CD4-positive, CD25-positive, alpha-beta regulatory T cell (primary cell): Measurements from ENCODE around the gene NEK5. TPM values are rescaled to one million over a fixed set of nuclear protein-coding genes. Genes with fewer than 3 reads are reported as not detected.
"Not testable (repeated sequence)": the region's sequence is repeated elsewhere in the genome, so short reads cannot be mapped to it uniquely, and the experiment has no call there.

Experiments
- ATAC-seq, 2 donors: fragments of 150-1000 bp; cut with Tn5 transposase; one replicate each; pipeline ENCODE4 v1.10.0; 2021; ENCODE audit warnings: low read depth in 2 of 2, moderate number of reproducible peaks in 2 of 2, moderate library complexity in 1 of 2
- DNase-seq, 3 donors: peaks; one replicate each; pipeline versions ENCODE4 v3.0.0 to v3.0.0-alpha.2; 2012 to 2022; ENCODE audit warnings: mixed read lengths in 1 of 3
- H3K27ac ChIP-seq: one replicate; pipeline ENCODE4 v1.7.0; 2013; ENCODE audit warnings: mild to moderate bottlenecking, low read length; ENCODE audit not compliant: insufficient read depth, poor library complexity, severe bottlenecking
- H3K27me3 ChIP-seq: one replicate; pipeline ENCODE4 v1.7.0; 2013; ENCODE audit warnings: low read length; ENCODE audit not compliant: control insufficient read depth, insufficient read depth
- H3K36me3 ChIP-seq: one replicate; pipeline ENCODE4 v1.7.0; 2013; ENCODE audit warnings: mild to moderate bottlenecking, low read length, moderate library complexity; ENCODE audit not compliant: control insufficient read depth, insufficient read depth
- H3K4me1 ChIP-seq: 2 replicates; pipeline ENCODE4 v1.7.0; 2013; ENCODE audit warnings: mild to moderate bottlenecking, low read length; ENCODE audit not compliant: insufficient read depth, control insufficient read depth, poor library complexity, severe bottlenecking
- H3K4me3 ChIP-seq: one replicate; pipeline ENCODE4 v1.7.0; 2013; ENCODE audit warnings: low read depth, mild to moderate bottlenecking, low read length, moderate library complexity
- H3K9me3 ChIP-seq, 2 experiments: 1 replicate in 1 of 2; 2 replicates in 1 of 2; pipeline ENCODE4 v1.7.0; 2013; ENCODE audit warnings: low read length in 2 of 2, mild to moderate bottlenecking in 1 of 2, moderate library complexity in 1 of 2; ENCODE audit not compliant: control insufficient read depth in 2 of 2
- H3K27ac Mint-ChIP-seq, 3 donors: one replicate each; pipeline ENCODE4 v1.8.0; 2020 to 2022; ENCODE audit warnings: mild to moderate bottlenecking in 3 of 3, mixed read lengths in 3 of 3, moderate library complexity in 2 of 3
- H3K27me3 Mint-ChIP-seq: one replicate; pipeline ENCODE4 v1.8.0; 2022; ENCODE audit warnings: mild to moderate bottlenecking, mixed read lengths
- H3K36me3 Mint-ChIP-seq: one replicate; pipeline ENCODE4 v1.8.0; 2020; ENCODE audit warnings: mixed read lengths
- H3K4me1 Mint-ChIP-seq, 4 donors: one replicate each; pipeline ENCODE4 v1.8.0; 2020 to 2022; ENCODE audit warnings: mixed read lengths in 4 of 4, mild to moderate bottlenecking in 1 of 4
- H3K4me3 Mint-ChIP-seq, 4 donors: one replicate each; pipeline ENCODE4 v1.8.0; 2020 to 2022; ENCODE audit warnings: mild to moderate bottlenecking in 4 of 4, mixed read lengths in 4 of 4, moderate library complexity in 3 of 4
- H3K9me3 Mint-ChIP-seq, 7 donors: one replicate each; pipeline ENCODE4 v1.8.0; 2020 to 2022; ENCODE audit warnings: mixed read lengths in 7 of 7, mild to moderate bottlenecking in 3 of 7, moderate library complexity in 2 of 7
- polyA plus RNA-seq, 4 donors: library from polyadenylated mRNA; unstranded; fragments of 300-500 nt; fragmentation: Illumina TruSeq; gene quantifications; one replicate each; pipeline ENCODE4 v1.2.3, GENCODE V29; 2021
- total RNA-seq: library from RNA; stranded (reverse); gene quantifications from one replicate; pipeline ENCODE4 v1.2.3, GENCODE V29; 2022

NEK5 gene
- total and polyA plus RNA-seq, 5 donors from 2014 or later = 0.06 to 0.07 TPM; not detected in 3

DNA sequence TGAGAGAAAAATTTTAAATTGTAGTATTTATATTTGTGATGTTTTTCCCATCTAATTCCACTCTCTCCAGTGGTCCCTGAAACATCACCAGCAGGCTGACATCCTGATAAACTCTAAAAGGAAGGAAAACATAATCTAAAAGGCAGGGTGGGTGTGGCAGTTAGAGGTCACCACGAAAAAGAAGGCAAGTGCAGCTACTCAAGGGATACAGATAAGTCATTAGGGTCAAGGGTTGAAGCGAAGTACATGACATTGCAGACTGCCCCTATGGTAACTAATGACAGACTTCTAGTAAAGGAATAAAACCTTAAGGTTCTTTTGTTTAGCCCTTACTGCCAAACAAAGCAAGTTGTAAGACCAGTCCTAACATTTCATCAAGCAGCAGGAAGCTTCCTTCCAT lies 36.5 kb upstream of the NEK5 start:
- no peak for ATAC-seq
- Mint-ChIP-seq H3K27me3 (no peaks in the 10 kb centered on the region), H3K9me3 (no peaks in the 10 kb centered on the region), H3K36me3 (peaks cover 7% of the 10 kb centered on the region), H3K4me3 (no peak overlapping the region), H3K4me1 (peaks cover 0 to 6% (median 1%) of the 10 kb centered on the region in 4 donors), H3K27ac (no peak overlapping the region)
- Histone ChIP-seq H3K4me3 (no peak overlapping the region), H3K9me3 (no peaks in the 10 kb centered on the region), H3K27ac (no peak overlapping the region), H3K36me3 (peaks cover 18% of the 10 kb centered on the region), H3K4me1 (no peaks in the 10 kb centered on the region), H3K27me3 (no peaks in the 10 kb centered on the region)
- DNase-seq = no peak

DNA sequence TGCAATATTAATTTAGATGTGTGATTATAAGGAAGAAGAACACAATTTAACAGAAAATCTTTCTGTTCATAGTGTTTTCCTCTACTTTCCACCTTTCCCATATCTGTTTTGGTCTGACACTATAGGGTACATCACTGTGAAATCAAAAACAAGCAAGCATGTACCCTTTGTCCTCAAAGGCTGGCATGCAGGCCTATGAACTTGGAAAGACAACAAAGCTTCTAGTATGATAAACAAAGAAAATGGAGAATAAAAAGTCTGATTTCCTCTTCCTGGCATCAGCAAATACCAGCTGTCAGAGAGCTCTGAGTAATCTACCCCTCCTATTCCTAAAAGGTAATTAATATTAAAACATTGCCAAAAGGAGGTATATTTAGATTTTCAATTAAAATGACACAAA lies 36.1 kb upstream of the NEK5 start:
- ATAC-seq = no peak
- H3K9me3 ChIP-seq = no peaks in the 10 kb centered on the region
- Mint-ChIP-seq H3K4me1 (peaks cover 1 to 6% (median 3%) of the 10 kb centered on the region in 4 donors), H3K36me3 (peaks cover 7% of the 10 kb centered on the region), H3K27ac (no peak overlapping the region), H3K9me3 (no peaks in the 10 kb centered on the region), H3K4me3 (no peak overlapping the region), H3K27me3 (no peaks in the 10 kb centered on the region)
- peaks cover 2% of the 10 kb centered on the region for H3K4me1 ChIP-seq
- DNase-seq = no peak
- peaks cover 18% of the 10 kb centered on the region for H3K36me3 ChIP-seq
- no peak overlapping the region for H3K27ac ChIP-seq
- H3K4me3 ChIP-seq = no peak overlapping the region
- no peaks in the 10 kb centered on the region for H3K27me3 ChIP-seq

DNA sequence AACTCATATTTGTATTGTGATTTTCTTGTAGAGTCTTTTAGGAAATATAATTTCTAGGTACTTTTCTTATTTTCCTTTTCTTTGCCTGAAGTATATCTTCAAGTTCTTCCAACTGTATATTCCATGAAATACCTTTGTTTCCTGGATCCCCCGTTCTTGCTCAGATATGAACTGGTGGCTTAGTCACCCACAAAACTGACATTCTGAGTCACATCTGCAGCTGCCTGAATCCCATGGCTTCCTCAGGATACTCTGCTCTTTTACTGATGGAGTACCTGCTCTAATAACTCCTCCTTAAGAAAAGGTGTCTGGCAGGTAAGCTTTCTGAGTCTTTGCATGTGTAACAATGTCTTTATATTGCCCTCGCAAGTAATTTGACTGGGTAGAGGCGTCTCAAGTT lies 35.0 kb upstream of the NEK5 start:
- DNase-seq, ATAC-seq, H3K27me3 ChIP-seq, H3K9me3 ChIP-seq, H3K27me3 Mint-ChIP-seq, H3K27ac ChIP-seq, H3K36me3 Mint-ChIP-seq, H3K4me3 ChIP-seq, H3K9me3 Mint-ChIP-seq: not testable (repeated sequence)
- Histone ChIP-seq H3K4me1 (peaks cover 10% of the 10 kb centered on the region), H3K36me3 (peaks cover 14% of the 10 kb centered on the region)
- peak overlapping the region in 1 of 4 donors; percentile 12 for H3K4me3 Mint-ChIP-seq
- peaks cover 8 to 11% (median 9%) of the 10 kb centered on the region in 4 donors for H3K4me1 Mint-ChIP-seq
- H3K27ac Mint-ChIP-seq = peak overlapping the region in 1 of 3 donors; percentile 67

DNA sequence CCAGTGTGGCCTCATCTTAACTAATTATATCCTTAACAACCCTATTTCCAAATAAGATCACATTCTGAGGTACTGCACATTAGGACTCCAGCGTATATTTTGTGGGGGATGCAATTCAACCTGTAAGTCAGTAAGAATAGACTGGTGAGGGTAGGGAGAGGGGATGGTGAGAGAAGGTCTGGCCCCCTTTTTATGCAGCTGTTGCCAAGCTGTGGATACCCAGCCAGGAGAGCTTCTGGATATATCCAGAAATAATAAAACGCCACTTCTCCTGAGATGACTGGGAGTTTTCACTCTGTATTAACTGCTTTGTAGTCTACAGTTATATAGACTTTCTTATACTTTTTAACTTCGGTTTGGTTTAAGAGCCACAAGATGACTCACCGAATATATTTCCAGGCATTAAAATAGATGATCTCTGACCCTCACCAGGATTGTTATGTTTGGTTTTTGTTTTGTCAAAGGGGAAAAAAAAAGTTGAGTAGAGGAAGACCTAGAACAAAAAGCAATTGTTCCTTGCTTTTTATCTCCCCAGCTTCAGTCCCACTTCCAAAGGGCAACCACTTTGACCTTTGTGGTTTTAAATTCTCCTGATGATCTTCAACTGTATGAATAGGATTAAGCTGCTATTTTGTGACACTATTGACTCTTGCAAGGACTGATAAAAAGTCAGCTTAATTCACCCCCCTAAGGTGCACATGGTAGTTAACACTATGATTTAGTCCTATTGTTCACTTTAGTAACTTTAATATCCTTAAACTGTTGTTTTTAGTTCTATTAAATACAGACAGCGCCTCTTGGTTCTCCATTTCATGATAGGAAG lies 33.6 kb upstream of the NEK5 start:
- H3K36me3 Mint-ChIP-seq = peaks cover 7% of the 10 kb centered on the region
- ATAC-seq = no peak
- peak overlapping the region; percentile 15 to 86 (median 55) for H3K27ac Mint-ChIP-seq
- Histone ChIP-seq H3K9me3 (no peaks in the 10 kb centered on the region), H3K27me3 (no peaks in the 10 kb centered on the region), H3K27ac (no peak overlapping the region), H3K4me1 (peaks cover 17% of the 10 kb centered on the region), H3K36me3 (peaks cover 5% of the 10 kb centered on the region), H3K4me3 (no peak overlapping the region)
- H3K4me3 Mint-ChIP-seq = peak overlapping the region in 1 of 4 donors; percentile 43
- H3K9me3 Mint-ChIP-seq = no peaks in the 10 kb centered on the region
- peaks cover 16 to 23% (median 19%) of the 10 kb centered on the region in 4 donors for H3K4me1 Mint-ChIP-seq
- no peak for DNase-seq
- H3K27me3 Mint-ChIP-seq = no peaks in the 10 kb centered on the region

DNA sequence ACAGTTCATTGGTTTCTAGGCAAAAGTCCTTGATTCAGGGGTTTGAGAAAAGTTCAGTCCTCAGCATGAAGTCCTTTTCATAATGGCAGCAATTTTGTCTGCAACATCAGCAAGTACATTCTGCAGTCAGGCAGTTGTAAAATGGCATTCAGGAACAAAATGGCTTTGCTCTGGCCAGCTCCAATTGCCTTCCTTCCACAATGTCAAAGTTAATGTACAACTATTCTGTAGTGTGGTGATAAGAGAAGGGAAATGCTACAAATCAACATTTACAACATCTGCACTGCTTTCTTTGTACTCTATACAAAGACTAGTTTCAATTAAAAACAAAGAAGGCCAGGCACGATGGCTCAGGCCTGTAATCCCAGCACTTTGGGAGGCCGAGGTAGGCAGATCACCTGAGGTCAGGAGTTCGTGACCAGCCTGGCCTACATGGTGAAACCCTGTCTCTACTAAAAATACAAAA lies 32.3 kb upstream of the NEK5 start:
- Histone ChIP-seq H3K36me3 (peaks cover 3% of the 10 kb centered on the region), H3K4me1 (peaks cover 17% of the 10 kb centered on the region), H3K27ac (no peak overlapping the region), H3K27me3 (no peaks in the 10 kb centered on the region), H3K9me3 (no peaks in the 10 kb centered on the region), H3K4me3 (no peak overlapping the region)
- Mint-ChIP-seq H3K36me3 (peaks cover 6% of the 10 kb centered on the region), H3K27me3 (no peaks in the 10 kb centered on the region), H3K4me1 (peaks cover 25 to 35% (median 29%) of the 10 kb centered on the region in 4 donors), H3K4me3 (peak overlapping the region in 1 of 4 donors; percentile 36), H3K9me3 (no peaks in the 10 kb centered on the region), H3K27ac (no peak overlapping the region)
- ATAC-seq (no peak), DNase-seq (no peak)

DNA sequence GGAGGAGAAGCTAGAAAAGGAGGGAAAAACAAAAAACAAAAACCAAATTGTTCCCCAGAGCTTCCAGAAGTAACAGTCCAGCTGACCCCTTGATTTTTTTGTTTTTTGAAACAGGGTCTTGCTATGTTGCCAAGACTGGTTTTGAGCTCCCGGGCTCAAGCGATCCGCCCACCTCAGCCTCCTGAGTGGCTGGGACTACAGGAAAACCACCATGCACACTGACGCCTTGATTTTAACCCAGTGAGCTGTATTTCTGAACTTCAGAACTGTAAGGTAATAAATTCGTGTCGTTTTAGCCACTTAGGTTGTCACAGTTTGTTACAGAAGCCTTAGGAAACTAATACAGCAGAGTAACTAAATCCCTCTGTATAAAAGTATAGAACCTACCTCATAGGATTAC lies 31.6 kb upstream of the NEK5 start:
- Mint-ChIP-seq H3K27ac (no peak overlapping the region), H3K4me1 (peaks cover 25 to 35% (median 29%) of the 10 kb centered on the region in 4 donors)
- ATAC-seq = no peak

DNA sequence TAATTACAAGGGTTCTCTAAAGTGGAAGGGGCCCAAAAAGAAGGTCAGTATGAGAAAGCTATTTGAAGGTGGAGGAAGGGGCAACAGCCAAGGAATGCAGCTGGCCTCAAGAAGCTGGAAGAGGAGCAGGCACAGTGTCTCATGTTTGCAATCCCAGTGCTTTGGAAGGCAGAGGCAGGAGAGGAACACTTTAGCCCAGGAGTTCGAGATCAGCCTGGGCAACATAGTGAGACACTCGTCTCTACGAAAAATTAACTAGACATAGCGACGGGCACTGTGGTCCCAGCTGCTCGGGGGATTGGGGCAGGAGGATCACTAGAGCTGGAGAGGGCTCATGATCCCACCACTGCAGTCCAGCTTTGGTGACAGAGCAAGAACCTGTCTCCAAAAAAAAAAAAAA lies 31.2 kb upstream of the NEK5 start:
- H3K27ac Mint-ChIP-seq = peak overlapping the region; percentile 34 to 90 (median 82)
- peak overlapping the region; percentile 87 for H3K4me3 ChIP-seq
- peaks cover 17% of the 10 kb centered on the region for H3K4me1 ChIP-seq
- no peaks in the 10 kb centered on the region for H3K36me3 ChIP-seq
- peak overlapping the region; percentile 91 to 98 (median 94) for H3K4me3 Mint-ChIP-seq
- ATAC-seq (no peak), DNase-seq (no peak)
- no peaks in the 10 kb centered on the region for H3K9me3 Mint-ChIP-seq
- H3K4me1 Mint-ChIP-seq = peaks cover 25 to 35% (median 29%) of the 10 kb centered on the region in 4 donors
- H3K27ac ChIP-seq = no peak overlapping the region
- no peaks in the 10 kb centered on the region for H3K9me3 ChIP-seq
- no peaks in the 10 kb centered on the region for H3K27me3 Mint-ChIP-seq
- no peaks in the 10 kb centered on the region for H3K27me3 ChIP-seq
- H3K36me3 Mint-ChIP-seq = no peaks in the 10 kb centered on the region

More for the DNA sequence above, 31.6 kb upstream of the NEK5 start:
- H3K4me3 Mint-ChIP-seq = peak overlapping the region in 2 of 4 donors; percentile 62 to 66
- Histone ChIP-seq H3K9me3 (no peaks in the 10 kb centered on the region), H3K27me3 (no peaks in the 10 kb centered on the region), H3K36me3 (peaks cover under 1% of the 10 kb centered on the region), H3K4me1 (peaks cover 17% of the 10 kb centered on the region), H3K4me3 (no peak overlapping the region), H3K27ac (no peak overlapping the region)
- DNase-seq = no peak
- no peaks in the 10 kb centered on the region for H3K9me3 Mint-ChIP-seq
- H3K36me3 Mint-ChIP-seq = peaks cover 3% of the 10 kb centered on the region
- no peaks in the 10 kb centered on the region for H3K27me3 Mint-ChIP-seq
